GM18909 (cell line): ENCODE results near the gene EHBP1.

ENCODE experiments used
- ATAC-seq: cut with Tn5 transposase; IDR thresholded peaks from one replicate; pipeline ENCODE4 v1.9.1; 2021; ENCODE audit warnings: mild to moderate bottlenecking; ENCODE audit not compliant: unreplicated experiment, poor library complexity

Gene EHBP1

GRCh38 chr2:62868947-62869346 lies 163.4 kb downstream of the EHBP1 start:
- ATAC-seq: no peak

DNA sequence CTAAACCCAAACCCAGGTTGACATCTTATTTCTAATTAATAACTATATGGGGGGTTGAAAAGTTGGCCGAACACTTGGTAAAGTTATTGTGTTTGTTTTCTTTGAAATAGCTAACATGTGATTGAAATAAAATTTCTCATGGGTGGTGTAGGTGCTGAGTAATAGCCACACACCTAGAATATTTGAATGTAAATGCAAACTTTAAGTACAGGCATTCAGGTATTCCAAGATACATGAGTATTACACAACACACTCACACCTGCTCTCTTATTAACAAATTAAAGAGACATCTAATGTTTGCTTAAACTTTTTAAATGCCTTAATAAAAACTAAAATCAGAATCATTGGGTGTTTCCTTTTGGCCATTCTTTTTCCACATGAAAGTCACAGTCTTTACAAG lies 165.5 kb downstream of the EHBP1 start:
- ATAC-seq: no peak

GRCh38 chr2:62871506-62871905 lies 166.0 kb downstream of the EHBP1 start:
- ATAC-seq: no peak

GRCh38 chr2:62873603-62874002 lies 168.1 kb downstream of the EHBP1 start:
- no peak for ATAC-seq

DNA sequence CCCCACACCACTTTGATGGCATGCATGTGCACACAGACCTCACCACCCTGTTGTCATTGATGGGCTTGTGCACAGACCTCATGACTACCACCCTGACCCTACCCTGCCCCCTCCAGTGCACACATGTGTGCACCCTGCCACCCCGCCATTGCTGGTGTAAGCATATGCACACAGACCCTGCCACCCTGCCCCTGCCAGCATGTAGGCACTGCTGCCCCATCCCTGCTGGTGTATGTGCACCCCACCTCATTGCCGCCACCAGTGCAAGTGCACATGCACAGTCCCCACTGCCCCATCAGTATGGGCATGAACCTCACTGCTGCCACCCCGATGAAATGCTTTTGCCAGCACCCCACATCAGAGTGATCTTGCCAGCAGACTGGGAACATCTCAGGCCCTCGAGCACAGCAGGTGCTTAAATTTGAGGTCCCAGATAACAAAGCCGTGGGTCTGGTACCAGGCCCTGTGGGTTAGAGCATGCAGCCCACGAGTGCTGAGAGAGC lies 169.4 kb downstream of the EHBP1 start:
- ATAC-seq: no peak

GRCh38 chr2:62881162-62881795 lies 175.8 kb downstream of the EHBP1 start:
- no peak for ATAC-seq

GRCh38 chr2:62883629-62884028 lies 178.1 kb downstream of the EHBP1 start:
- ATAC-seq: no peak

GRCh38 chr2:62884086-62884485 lies 178.6 kb downstream of the EHBP1 start:
- ATAC-seq: no peak

GRCh38 chr2:62884514-62884913 lies 179.0 kb downstream of the EHBP1 start:
- no peak for ATAC-seq

DNA sequence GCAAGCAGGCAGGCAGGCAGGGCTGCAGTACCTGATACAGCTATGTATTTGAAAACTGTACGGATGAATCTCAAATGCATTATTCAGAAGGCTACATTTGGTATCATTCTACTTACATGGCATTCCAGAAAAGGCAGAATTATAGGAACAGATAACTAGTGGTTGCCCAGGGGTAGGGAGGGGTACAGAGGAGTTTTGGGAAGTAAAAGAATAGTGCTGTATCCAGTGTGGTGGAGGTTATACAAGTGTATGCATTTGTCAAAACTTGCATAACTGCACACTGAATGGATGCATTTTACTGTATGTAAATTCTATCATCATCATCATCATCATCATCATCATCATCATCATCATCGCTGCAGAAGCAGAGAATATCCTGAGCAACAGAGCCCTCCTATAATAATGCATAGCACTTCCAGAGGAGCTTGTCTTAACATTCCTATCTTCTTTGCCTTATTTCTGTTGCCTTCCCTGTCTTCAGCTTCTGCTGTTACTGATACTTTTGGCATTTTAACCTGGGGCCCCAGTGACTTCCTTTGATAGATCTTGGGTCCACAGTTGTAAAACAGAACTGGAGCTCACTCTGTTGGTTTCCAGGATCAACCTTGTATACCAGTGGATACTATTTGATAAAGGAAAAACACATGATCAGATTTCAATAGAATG lies 189.6 kb downstream of the EHBP1 start:
- ATAC-seq: no peak

DNA sequence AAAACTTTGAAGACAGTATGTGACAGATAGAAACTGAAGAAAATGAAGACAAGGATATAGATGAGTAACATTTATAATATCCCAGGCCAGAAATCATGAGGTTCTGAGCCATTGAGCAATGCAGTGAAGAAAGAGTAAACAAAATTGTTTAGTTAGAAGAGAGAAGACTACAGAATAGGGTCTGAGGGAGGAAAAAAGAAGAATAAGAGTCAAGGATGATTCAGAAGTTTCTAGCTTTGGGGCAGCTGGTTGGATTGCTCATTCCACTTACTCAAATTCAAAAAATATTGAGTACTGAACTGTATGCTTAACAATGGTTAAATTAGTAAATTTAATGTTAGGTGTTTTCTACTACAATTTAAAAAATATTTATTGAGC lies 190.1 kb downstream of the EHBP1 start:
- no peak for ATAC-seq

GRCh38 chr2:62897187-62897827 lies 191.8 kb downstream of the EHBP1 start:
- no peak for ATAC-seq

DNA sequence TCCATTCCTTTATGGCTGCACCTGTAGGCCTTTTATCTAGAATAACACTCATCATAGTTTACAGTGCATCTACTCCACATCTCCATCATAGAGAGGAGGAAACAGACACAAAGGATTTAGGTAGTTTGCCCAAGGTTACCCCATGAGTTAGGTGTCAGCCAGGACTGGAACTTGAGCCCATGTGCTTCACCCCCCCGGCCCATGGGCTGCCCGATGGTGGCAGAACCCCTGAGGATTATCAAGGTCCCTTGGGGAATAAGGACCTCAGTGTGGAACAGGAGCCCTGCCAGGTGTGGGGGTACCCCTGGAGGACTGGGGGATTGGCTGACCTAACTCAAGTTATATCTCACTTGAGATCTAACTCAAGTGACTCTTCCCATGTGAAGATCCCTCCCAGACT lies 198.8 kb downstream of the EHBP1 start:
- ATAC-seq: no peak

DNA sequence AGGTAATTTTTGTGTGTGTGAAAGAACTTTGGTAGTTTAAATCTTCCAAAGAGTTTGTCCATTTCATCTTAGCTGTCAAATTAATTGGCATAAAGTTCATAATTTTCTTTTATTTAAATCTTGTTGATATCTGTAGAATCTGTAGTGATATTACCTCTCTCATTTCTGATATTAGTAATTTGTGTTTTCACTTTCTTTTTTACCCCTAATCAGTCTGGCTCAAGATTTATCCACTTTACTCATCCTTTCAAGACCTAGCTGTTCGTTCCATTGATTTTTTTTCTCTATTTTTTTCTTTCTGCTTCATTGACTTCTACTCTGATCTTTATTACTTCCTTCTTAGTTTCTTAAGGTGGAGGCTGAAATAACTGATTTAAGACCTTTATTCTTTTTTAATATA lies 202.6 kb downstream of the EHBP1 start:
- ATAC-seq: no peak

- no peak for ATAC-seq
Measured at GRCh38 chr2:62913311-62913710, 207.8 kb downstream of the EHBP1 start.

GRCh38 chr2:62919041-62919440 lies 213.5 kb downstream of the EHBP1 start:
- ATAC-seq: no peak

GRCh38 chr2:62920070-62920469 lies 214.6 kb downstream of the EHBP1 start:
- ATAC-seq: no peak

DNA sequence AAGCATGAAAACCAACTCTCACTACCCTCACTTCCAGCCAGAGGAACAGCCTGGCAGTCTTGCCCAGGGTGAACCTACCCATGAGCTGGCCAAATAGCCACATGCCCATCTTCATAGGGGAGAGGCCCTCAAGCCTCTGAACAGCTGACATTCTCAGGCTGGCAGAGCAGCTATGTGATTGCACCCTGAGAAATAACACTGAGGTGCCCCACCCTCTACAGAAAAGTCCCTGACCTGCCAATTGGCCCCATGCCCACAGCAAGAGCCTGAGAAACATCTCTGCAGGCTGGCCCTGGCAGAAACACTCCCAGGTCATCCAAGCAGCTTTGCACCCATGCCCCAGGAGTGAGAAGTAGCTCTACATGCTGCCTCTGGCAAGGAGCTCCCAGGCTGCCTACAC lies 217.7 kb downstream of the EHBP1 start:
- ATAC-seq: no peak

GRCh38 chr2:62923881-62924280 lies 218.4 kb downstream of the EHBP1 start:
- ATAC-seq: no peak

DNA sequence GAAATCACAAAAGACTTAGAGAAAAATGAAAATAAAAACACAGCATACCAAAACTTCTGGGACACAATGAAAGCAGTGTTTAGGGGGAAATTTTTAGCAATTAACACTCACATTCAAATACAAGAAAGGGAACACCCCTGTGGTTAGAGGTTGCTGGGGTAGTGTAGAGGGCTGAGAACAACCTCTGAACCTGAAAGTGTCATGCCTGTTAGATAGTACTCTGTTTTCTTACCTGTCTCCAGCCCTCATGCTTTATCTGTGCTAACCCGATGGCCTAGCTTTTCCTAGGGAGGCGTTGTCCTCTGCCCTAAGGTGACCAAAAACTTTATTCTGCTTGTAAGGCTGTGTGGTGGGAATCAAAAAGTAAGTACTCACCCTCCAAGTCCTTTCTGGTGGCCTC lies 222.5 kb downstream of the EHBP1 start:
- ATAC-seq: no peak

- ATAC-seq: no peak
Measured at GRCh38 chr2:62931536-62931935, 226.0 kb downstream of the EHBP1 start.
